GM19455 (cell line): ENCODE results near the gene PIM3.

Source experiments
- ATAC-seq: cut with Tn5 transposase; IDR thresholded peaks from one replicate; pipeline ENCODE4 v1.9.1; 2021; ENCODE audit not compliant: unreplicated experiment

The PIM3 gene

DNA sequence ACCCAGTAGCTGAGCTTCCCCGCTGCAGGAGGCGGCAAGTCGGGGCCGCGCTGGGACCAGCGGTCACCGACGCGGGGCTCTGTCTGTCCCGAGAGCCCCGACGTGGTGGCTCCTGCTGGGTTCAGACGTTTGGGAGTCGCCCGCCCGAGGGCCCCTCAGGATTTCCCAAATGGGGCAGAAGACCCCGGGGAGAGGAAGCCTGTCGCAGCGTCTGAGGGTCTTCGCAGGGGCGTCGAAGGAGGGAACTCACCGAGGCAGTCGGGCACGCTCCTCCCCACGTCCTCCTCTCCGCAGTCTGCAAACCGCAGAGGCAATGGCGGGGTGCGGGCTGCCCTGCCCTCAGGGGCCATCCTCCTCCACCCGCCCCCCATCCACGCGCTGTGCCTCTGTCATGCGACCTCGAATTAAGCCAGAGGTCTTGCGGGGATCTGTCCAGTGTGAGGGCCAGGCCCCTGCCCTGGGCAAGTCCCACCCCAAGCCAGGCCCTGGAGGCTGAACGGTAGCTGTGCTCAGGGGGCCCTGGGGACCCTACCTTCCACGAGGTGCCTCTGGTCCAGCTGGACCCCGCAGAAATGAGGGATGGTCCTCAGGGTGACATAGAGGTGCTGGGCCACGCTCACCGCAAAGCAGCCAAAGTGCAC is 39.5 kb downstream of the PIM3 start:
- no peak for ATAC-seq

DNA sequence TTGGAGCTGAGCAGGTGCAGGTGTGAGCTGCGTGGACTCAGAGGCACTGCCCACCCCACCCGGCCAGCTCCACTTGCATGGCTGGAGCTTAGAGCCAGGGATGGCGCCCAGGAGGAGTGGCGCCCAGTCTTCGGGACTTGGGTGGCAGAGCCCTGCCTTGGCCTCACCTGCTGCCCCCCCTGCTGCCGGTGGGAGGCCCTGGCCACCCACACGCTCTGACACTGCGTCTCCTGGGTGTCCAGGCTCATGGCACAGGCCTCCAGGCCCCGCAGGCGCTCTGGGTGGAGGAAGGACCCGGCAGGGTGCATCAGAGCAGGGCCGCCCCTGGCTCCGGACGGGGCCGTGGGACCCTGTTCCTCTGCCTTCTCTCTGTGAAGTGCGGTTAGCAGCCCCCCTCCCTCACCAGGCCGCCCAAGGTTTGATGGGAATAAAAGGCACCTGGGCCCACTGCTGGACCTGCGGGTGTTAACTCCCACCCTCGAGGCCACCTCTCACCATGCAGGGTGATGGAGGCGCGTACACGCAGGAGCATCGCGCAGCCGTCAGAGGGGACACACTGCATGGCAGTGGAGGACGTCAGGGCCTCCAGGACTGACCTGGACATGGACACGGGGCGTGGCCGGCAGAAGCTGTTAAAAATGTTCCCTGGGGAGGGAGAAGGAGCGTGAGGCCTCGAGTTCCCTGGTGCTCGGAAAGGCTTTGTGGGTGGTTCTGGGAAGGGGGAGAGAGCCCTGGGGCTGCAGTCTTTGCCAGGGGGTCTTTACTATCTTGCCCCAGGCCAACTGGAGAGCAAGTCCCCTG is 40.2 kb downstream of the PIM3 start:
- no peak for ATAC-seq

GRCh38 chr22:50001388-50002231 is 41.0 kb downstream of the PIM3 start:
- no peak for ATAC-seq

DNA sequence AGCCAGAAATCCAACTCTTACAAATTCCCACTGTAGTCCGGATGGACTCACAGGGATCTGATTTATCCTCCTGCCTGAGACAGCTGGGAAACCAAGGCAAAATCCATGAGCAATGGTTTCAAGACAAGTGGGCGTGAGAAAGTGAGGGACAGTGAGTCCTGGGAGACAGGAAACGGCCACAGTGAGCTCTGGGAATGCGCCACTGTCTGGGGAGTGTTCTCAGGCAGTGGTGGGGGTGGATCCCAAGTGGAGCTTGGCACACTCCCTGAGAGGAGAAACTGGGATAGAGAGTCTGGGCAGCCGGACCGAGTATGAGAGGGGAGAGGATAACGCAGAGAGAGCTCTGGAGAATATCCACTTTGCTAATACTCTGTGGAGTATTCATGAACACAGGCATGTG is 42.2 kb downstream of the PIM3 start:
- no peak for ATAC-seq

GRCh38 chr22:50004918-50005317 is 44.3 kb downstream of the PIM3 start:
- ATAC-seq, result no peak

DNA sequence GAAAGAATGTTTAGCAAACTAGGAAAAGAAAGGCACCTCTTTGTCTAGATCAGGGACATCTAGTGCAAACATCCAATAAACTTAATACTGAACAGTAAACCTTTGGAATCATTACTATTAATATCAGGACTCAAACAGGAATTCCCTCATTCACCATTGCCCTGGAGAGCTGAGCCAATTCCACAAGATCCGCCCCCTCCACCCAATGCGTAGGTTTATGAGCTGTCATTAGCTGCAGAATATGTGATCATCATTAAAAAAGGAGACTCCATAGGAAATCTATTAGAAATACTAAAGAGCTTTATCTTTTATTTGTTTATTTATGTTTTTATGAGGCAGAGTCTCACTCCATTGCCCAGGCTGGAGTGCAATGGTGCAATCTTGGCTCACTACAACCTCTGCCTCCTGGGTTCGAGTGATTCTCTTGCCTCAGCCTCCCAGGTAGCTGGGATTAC is 46.5 kb downstream of the PIM3 start:
- no peak for ATAC-seq

DNA sequence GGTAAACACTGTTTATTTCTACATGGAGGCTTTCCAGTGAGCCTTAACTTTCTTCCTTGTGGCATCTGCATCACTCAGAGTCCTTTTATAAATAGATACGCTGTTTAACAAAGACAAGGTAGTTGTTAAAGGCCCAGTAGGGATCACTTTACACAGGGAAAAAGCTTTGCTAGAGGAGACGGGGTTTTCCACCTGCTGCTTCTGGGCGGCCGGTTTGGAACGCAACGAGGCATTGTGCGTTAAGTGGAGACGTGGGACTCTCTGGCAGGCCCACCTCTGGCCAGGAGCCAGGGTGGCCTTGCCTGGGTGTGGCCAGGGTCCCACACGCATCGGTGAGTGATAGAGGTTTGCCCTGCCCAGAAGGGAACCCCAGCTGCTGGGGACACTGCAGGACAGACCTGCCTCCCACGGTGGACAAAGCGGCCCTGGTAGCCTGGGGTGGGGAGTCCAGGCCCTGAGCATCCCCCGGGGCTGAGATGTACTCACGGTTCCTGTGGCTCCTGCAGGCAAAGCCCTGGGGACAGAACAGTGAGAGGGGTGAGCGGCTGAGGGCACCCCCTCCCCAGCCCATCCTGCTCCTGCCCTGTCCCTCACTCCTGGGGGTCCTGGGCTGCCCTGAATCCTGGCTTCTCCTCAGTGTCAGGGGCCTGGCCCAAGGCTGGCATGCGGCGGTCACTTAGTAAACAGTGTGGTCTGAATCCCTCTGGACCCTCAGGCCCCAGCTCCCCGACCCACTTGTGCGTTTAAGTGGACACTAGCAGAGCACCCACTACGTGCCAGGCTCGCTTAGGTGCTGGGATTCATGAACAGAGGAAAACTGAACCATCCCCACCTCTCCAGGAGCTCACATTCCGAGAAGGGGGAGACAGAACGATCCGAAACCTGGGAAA is 47.8 kb downstream of the PIM3 start:
- no peak for ATAC-seq

DNA sequence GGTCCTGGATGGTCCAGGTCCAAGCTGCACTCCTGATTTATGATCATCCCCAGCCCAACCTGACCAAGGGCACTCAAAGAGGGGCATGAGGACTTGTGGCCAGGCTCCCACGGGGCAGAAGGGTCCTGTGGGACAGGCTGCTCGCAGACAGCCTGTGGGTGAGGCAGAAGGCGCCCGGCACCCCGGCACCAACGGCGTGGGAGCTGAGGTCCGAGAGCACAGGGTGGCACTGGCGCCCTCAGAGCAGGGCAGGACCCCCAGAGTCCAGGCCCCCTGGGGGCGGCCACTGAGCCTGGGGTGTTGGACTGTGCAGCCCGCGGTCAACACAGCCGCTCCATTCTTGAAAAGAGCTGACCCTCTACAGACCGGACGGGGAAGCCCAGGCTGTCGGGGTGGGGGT is 48.7 kb downstream of the PIM3 start:
- no peak for ATAC-seq

GRCh38 chr22:50009765-50010675 is 49.4 kb downstream of the PIM3 start:
- no peak for ATAC-seq

DNA sequence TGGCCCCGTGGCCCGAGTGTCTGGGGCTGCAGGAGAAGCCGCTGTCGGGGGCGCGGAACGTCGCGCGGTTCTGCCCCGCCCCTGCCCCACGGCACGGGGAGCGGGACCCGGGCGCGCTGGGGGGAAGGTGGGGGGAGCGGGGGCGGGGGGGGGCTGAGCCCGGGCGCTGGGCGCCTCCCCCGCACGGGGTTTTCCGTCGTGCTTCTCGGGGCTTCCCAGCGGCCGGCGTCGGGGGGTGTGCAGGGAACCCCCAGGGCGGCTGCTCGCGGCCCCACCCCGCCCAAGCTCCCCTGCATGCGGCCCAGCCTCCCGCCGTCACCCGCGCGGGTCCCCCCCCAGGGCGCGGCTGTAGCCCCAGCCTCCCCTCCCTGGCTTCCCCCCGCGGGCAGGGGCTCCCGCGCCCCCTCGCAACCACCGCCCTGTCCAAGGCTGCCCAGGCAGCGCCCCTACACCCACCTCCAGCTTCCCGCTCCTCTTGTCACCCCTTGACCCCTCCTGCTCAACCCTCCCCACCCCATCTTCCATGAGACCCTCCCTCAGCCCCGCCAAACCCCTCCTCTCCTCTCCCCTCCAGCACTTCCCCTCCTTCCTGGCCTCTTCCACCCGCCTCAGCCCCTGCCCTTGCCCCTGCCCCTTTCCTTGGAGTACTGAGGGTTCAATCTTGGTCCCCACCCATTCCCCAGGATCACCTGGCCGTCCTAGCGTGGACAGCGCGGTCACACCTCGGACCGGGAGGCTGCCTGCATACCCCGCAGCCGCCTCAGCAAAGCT is 50.3 kb downstream of the PIM3 start:
- no peak for ATAC-seq

- ATAC-seq, result no peak
Measured at GRCh38 chr22:50011447-50012210, 51.1 kb downstream of the PIM3 start.

GRCh38 chr22:50012211-50013181 is 51.9 kb downstream of the PIM3 start, which contains the start of gene IL17REL:
IL17REL (minus strand) TSS chr22:50012765; CDS start chr22:50012646, 119 bp downstream.
- no peak for ATAC-seq
